Sigmoid colon (tissue), 7 donors: ENCODE results near the gene PPP1R16B. TPM values are rescaled to one million over a fixed set of nuclear protein-coding genes. Genes with fewer than 3 reads are reported as not detected.
A peak's percentile ranks its signal among the peaks of the same experiment; 100 is the strongest.
"Not testable (repeated sequence)": the region's sequence is repeated elsewhere in the genome, so short reads cannot be mapped to it uniquely, and the experiment has no call there.

ENCODE experiments used
- DNase-seq: peaks from one replicate; pipeline ENCODE4 v3.0.0-alpha.2; 2019
- H3K27ac ChIP-seq, 4 donors: fragments of 200-600 bp; sonication (generic); one replicate each; pipeline ENCODE4 v1.5.1; 2016 to 2019; ENCODE audit warnings: mild to moderate bottlenecking in 1 of 4
- H3K27me3 ChIP-seq, 3 donors: fragments of 200-600 bp; sonication (generic); one replicate each; pipeline ENCODE4 v1.5.1; 2019; ENCODE audit warnings: mild to moderate bottlenecking in 1 of 3
- H3K36me3 ChIP-seq, 4 donors: fragments of 200-600 bp; sonication (generic); one replicate each; pipeline ENCODE4 v1.5.1; 2016 to 2019
- H3K4me1 ChIP-seq, 4 donors: fragments of 200-600 bp; sonication (generic); one replicate each; pipeline ENCODE4 v1.5.1; 2017 to 2019
- H3K4me3 ChIP-seq, 4 donors: fragments of 200-600 bp; sonication (generic); one replicate each; pipeline ENCODE4 v1.5.1; 2017 to 2019; ENCODE audit warnings: mild to moderate bottlenecking in 2 of 4, moderate library complexity in 1 of 4
- H3K9me3 ChIP-seq, 4 donors: fragments of 200-600 bp in 3 of 4; sonication (generic) in 3 of 4; one replicate each; pipeline versions ENCODE4 v1.5.1 to v1.6.1; 2013 to 2019
- CTCF ChIP-seq, 4 experiments: fragments of 450-650 bp in 3 of 4; fragments of 200-600 bp in 1 of 4; IDR thresholded peaks; one replicate each; pipeline ENCODE4 v1.5.1; 2016 to 2019; ENCODE audit warnings: antibody characterized with exemption in 4 of 4, mild to moderate bottlenecking in 3 of 4, moderate library complexity in 2 of 4
- EP300 ChIP-seq, 4 donors: sonication (generic); formaldehyde crosslinking; IDR thresholded peaks; one replicate each; pipeline ENCODE4 v1.6.1; 2017; ENCODE audit warnings: antibody characterized with exemption in 4 of 4
- POLR2A ChIP-seq, 2 donors: fragments of 450-650 bp; IDR thresholded peaks; one replicate each; pipeline ENCODE4 v1.6.1; 2016; ENCODE audit warnings: antibody characterized with exemption in 2 of 2, mild to moderate bottlenecking in 2 of 2, moderate library complexity in 2 of 2
- POLR2AphosphoS5 ChIP-seq, 4 donors: sonication (generic); formaldehyde crosslinking; IDR thresholded peaks; one replicate each; pipeline ENCODE4 v1.6.1; 2017; ENCODE audit warnings: antibody characterized with exemption in 4 of 4
- WGBS, 2 donors: extraction: QIAGEN DNeasy Blood & Tissue Kit; methylation state at CpG; one replicate each; pipeline ENCODE4 v1.1.7; 2013; 5-methylcytosine and 5-hydroxymethylcytosine counted together
- intact Hi-C: fragments of 100-400 bp; cut with DNase I; formaldehyde crosslinking; loops from one replicate; pipeline ENCODE4 v1.15.1; 2023
- polyA plus RNA-seq, 3 donors: library from polyadenylated mRNA; stranded (reverse); fragments of 200-250 nt; gene quantifications; one replicate each; pipeline ENCODE4 v1.2.3, GENCODE V29; 2013
- total RNA-seq, 4 donors: library from RNA; depleted of rRNA; stranded (reverse); fragments of >200 nt; gene quantifications; one replicate each; pipeline ENCODE4 v1.1.0, GENCODE V29; 2016
- donor health status: healthy with polysubstance abuse.
- donor health status: Bipolar disorder and iron deficiency.
- donor health status: healthy.

Gene PPP1R16B
- total and polyA plus RNA-seq, 7 donors: 0.92 to 21.7 (median 3.6) TPM

GRCh38 chr20:38789503-38790199 is 15.8 kb upstream of the PPP1R16B start:
- DNase-seq: no peak
- Histone ChIP-seq H3K27me3 (peaks cover 0 to 7% (median 0%) of the 10 kb centered on the region in 3 donors), H3K4me1 (no peaks in the 10 kb centered on the region), H3K27ac (no peak overlapping the region), H3K36me3 (no peaks in the 10 kb centered on the region), H3K4me3 (no peak overlapping the region), H3K9me3 (no peaks in the 10 kb centered on the region)
- TF ChIP-seq POLR2AphosphoS5 (IDR thresholded peaks at IDR 0.05) (no peak), POLR2A (IDR thresholded peaks at IDR 0.05) (no peak), EP300 (IDR thresholded peaks at IDR 0.05) (no peak), CTCF (IDR thresholded peaks at IDR 0.05) (no peak)
- WGBS, 2 donors: 78 to 85% methylated on average over 7 of the region's 7 CpGs
- intact Hi-C loops: no loop called here

GRCh38 chr20:38790200-38791053 is 15.1 kb upstream of the PPP1R16B start:
- intact Hi-C loops: no loop called here
- Histone ChIP-seq H3K27me3 (peaks cover 0 to 7% (median 0%) of the 10 kb centered on the region in 3 donors), H3K27ac (no peak overlapping the region), H3K36me3 (no peaks in the 10 kb centered on the region), H3K4me3 (no peak overlapping the region), H3K9me3 (no peaks in the 10 kb centered on the region), H3K4me1 (no peaks in the 10 kb centered on the region)
- TF ChIP-seq CTCF (IDR thresholded peaks at IDR 0.05) (peak in 2 of 4 experiments; percentile 31 to 57), POLR2AphosphoS5 (IDR thresholded peaks at IDR 0.05) (no peak)
- no peak for DNase-seq
- 48 to 55% methylated on average over 16 of the region's 16 CpGs for WGBS, 2 donors

- H3K9me3 ChIP-seq: no peaks in the 10 kb centered on the region
- DNase-seq: no peak
- H3K27ac ChIP-seq: no peak overlapping the region
- 88 to 92% methylated on average over 3 of the region's 3 CpGs for WGBS, 2 donors
- TF ChIP-seq CTCF (IDR thresholded peaks at IDR 0.05) (no peak), EP300 (IDR thresholded peaks at IDR 0.05) (no peak), POLR2AphosphoS5 (IDR thresholded peaks at IDR 0.05) (no peak), POLR2A (IDR thresholded peaks at IDR 0.05) (no peak)
- H3K4me3 ChIP-seq: no peak overlapping the region
- no peaks in the 10 kb centered on the region for H3K36me3 ChIP-seq
- intact Hi-C loops: no loop called here
- no peaks in the 10 kb centered on the region for H3K4me1 ChIP-seq
- peaks cover 0 to 7% (median 0%) of the 10 kb centered on the region in 3 donors for H3K27me3 ChIP-seq
These were observed 14.2 kb upstream of the PPP1R16B start for GRCh38 chr20:38791291-38791690.

DNA sequence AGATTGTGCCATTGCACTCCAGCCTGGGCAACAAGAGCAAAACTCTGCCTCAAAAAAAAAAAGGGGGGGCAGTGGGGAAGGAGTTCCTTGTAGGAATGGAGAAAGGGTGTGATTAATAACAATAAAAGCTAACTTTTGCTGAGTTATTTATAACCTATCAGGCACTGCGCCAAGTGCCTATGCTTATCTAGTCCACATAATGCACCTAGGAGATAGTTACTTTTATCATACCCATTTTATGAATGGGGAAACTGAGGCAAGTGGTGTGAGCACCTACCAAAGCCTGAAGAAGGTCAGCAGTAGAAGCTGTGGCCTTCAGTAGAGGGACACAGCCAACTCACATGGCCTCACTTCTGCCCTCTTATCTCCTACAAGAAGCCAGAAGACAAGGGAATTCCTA is 13.6 kb upstream of the PPP1R16B start:
- intact Hi-C loops: no loop called here
- Histone ChIP-seq H3K27ac (no peak overlapping the region), H3K4me1 (no peaks in the 10 kb centered on the region), H3K27me3 (peaks cover 0 to 7% (median 0%) of the 10 kb centered on the region in 3 donors), H3K4me3 (no peak overlapping the region), H3K36me3 (no peaks in the 10 kb centered on the region), H3K9me3 (no peaks in the 10 kb centered on the region)
- WGBS, 2 donors: 95 to 96% methylated on average over 1 of the region's 1 CpG
- no peak for TF ChIP-seq POLR2A (IDR thresholded peaks at IDR 0.05)
- TF ChIP-seq CTCF (IDR thresholded peaks at IDR 0.05): no peak
- TF ChIP-seq POLR2AphosphoS5 (IDR thresholded peaks at IDR 0.05): no peak
- TF ChIP-seq EP300 (IDR thresholded peaks at IDR 0.05): no peak
- DNase-seq: no peak

DNA sequence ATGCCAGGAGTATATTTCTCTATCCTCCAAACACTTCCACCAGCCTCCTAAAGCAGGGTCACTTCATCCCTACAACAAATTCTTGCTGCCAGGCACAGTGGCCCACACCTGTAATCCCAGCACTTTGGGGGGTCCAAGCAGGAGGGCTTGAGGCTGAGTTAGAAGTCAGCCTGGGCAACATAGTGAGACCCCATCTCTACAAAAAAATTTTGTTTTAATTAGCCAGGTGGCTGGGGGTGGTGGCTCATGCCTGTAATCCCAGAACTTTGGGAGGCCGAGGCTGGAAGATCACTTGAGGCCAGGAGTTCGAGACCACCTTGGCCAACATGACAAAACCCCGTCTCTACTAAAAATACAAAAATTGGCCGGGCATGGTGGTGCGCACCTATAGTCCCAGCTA is 11.4 kb upstream of the PPP1R16B start:
- H3K27ac ChIP-seq, intact Hi-C loops, H3K9me3 ChIP-seq, H3K27me3 ChIP-seq, H3K36me3 ChIP-seq, H3K4me3 ChIP-seq, DNase-seq, H3K4me1 ChIP-seq: not testable (repeated sequence)
- 94 to 98% methylated on average over 5 of the region's 5 CpGs for WGBS, 2 donors
